Left renal pelvis (tissue), 4 donors: ENCODE data around the gene ZBTB46. TPM values are rescaled to one million over a fixed set of nuclear protein-coding genes. Genes with fewer than 3 reads are reported as not detected.

Experiments
- DNase-seq, 4 donors: peaks; one replicate each; pipeline ENCODE4 v3.0.0-alpha.2; 2013; ENCODE audit warnings: low read depth in 4 of 4, low spot score in 3 of 4
- polyA plus RNA-seq, 4 donors: library from polyadenylated mRNA; unstranded; fragments of 120-200 nt; gene quantifications; one replicate each; pipeline ENCODE4 v1.2.1, GENCODE V29; 2013; ENCODE audit not compliant: insufficient read length in 4 of 4

ZBTB46 gene
- polyA plus RNA-seq, 4 donors: 16.1 to 23.2 (median 18.9) TPM

DNA sequence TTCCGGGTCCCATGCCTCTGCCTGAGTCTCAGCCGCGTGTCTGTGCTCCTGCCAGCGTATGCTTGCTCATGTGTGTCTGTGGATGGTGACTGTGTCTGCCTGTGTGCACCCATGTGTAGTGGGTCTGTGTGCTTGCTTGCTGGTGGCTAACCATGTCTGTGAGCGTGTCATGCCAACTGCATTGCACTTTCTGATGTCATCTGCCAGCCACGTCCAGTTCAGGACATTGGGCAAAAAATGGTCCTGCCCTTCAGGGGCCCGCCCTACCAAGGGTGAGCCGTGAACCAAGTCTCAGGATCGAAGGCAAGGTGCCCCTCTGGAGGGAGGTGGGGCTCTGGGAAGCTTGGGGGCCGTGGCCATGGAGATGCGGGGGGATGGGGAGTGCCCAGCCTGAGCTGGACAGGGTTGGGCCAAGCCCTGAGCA lies 9.4 kb upstream of the ZBTB46 start:
- DNase-seq: no peak

DNA sequence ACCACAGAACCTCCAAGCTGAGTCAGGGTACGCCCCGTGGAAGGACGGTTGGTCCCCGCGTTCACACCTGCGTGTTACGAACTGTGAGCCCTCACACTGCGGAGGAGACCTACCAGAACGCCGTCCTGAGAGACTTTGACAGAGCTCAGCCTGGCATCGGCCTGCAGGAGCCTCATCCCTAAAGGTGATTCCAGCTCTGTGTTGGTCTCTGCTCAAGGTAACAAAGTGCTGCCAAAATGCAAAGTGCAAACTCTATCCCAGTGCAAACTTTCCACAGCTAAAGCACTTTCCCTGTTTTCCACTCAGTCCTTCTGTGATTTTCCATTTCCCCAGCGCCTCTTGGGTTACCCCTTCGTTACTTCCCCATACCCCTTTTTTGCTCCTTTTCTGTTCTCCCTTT lies 8.6 kb upstream of the ZBTB46 start:
- DNase-seq: no peak

DNA sequence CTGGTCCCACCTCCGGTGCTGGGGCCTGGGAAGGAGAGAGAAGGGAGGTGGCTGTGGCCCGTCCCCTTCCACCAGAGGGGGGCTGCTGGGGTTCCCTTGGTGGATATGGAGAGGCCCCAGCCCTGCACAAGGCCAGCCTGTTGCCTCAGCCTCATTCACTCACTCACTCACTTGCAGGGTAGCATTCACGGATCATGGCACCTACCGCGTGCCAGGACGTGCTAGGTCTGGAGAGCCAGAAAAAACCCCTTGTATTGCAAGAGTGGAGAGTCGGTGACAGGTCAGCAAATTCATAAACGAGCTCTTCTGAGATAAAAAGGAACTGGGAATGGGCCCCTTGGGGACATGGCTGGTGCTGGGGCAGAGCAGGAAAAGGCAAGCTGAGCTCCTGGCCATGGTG lies 6.4 kb upstream of the ZBTB46 start:
- no peak for DNase-seq

DNA sequence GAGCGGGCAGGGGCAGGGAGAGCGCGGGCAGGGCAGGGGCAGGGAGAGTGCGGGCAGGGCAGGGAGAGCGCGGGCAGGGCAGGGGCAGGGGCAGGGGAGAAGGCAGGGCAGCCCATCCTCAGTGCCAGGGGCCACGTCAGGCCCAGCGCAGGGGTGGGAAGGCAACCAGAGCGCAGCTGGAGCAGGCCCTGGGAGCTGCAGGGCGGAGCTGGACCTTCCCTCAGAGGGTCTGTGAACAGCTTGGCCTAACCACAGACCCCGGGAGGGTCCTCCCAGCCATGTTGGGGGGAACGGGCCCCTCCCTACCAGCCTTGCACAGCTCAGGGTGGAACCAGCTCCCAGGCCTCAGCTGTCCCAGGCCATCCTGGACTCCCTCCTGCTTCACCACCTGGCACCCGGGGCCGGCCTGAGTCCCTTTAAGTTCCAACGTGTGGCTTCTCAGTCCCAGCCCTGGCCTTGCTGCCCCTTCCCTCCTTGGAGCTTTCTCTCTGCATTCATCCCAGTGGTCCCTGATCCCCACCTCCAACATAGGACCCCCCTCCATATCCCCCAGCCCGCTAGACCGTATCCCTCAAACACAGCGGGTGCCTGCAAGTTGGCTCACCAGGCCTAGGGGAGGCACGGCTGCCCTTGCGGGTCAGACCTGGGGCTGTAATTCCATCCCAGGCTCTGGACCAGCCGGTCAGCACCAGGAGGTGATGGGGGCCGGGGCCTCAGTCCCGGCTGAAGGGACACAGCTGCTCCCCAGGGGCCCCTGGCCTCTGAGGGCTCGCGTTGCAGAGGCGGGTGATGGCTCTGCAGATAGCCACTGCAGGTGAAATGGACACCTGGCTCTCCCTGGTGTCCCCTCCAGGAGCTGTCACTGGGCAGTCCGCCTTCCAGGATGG lies 5.6 kb upstream of the ZBTB46 start:
- DNase-seq: no peak

DNA sequence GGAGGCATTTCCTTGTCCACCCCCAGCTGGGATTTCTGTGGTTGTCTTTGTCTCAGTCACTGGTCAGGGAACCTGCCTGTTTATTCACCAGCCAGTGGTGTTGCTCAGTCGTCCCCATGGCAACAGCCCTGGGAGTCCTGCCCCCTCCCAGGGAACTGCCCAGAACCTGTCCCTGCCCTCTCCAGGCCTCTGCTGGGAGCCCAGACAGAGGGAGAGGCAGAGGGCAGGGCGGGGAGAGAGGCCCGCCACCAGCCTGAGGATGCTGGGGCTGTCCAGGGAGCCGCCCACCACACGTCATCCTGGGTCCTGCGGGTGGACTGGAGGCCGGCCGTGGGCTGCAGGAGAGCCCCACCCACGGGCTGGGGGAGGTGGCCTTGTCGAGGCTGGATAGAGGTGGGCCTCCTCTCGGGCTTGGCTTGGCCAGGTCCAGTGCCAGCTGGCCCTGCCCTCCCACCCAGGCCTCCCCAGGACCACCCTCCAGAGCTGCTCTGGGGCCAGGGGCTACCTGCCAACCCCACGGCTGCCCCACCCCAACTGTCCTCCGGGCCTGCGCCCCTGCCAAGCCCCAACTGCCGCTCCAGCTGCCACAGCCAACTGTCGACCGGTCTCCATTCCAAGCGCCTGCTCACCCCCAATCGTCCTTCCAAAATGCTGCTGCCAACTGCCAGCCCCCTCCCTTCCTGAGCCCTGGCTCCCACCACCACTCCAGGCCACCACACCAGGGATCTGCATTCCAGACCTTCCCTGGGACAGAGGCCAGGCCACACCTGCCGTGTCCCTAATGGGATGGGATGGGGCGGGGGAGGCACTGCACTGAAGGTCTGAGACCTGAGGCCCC lies 4.2 kb upstream of the ZBTB46 start:
- peak; percentile 82 to 90 (median 86) for DNase-seq

DNA sequence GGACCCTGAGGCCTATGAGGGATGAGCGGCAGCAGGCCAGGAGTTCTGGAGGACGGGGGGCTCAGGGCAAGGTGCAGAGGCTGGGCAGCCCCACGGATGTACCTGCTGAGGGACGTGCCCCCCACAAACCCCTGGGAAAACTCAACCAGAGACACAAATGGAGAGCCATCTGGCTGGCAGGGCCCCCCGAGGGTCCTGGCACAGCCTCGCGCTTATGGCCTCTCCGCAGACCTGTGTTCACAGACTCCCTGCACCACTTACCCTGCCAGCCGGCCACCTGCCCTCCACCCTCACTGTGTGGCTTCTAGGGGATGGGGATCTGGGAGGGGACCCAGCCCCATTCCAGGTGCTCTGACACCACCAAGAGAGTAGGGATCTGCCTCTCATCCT lies 3.4 kb upstream of the ZBTB46 start:
- DNase-seq: no peak

DNA sequence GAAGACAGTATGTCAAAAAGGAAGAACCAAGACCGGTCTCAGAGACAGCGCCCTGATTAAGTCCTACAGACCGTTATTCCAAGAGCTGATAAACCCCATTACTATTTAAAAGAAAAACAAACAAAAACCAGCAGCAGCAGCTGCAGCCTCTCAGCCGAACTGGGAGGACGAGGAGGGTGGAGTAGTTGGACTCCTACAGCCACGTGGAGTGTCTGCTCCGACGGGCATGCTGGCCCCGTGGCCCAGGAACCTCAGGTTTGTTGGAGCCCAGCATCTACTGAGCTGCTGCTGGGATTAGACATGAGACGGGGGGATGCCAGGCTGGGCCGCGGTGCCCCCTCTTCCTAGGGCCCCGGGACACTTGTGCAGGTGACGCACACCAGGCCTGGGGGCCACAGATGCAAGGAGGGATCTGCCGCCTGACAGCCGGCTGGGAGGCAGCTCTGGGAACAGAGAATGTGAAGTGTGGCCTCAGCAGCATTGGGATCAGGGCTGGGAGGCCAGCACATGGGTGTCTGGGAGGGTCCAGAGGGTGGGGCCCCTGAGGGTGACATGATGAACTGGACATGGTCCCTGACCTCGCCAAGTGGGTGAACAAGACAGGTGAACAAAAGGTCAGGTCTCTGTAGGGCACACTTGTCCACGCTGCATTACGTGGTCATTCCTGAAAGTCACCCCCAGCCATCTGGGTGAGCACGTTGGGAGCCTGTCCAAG lies 2.9 kb upstream of the ZBTB46 start:
- no peak for DNase-seq

DNA sequence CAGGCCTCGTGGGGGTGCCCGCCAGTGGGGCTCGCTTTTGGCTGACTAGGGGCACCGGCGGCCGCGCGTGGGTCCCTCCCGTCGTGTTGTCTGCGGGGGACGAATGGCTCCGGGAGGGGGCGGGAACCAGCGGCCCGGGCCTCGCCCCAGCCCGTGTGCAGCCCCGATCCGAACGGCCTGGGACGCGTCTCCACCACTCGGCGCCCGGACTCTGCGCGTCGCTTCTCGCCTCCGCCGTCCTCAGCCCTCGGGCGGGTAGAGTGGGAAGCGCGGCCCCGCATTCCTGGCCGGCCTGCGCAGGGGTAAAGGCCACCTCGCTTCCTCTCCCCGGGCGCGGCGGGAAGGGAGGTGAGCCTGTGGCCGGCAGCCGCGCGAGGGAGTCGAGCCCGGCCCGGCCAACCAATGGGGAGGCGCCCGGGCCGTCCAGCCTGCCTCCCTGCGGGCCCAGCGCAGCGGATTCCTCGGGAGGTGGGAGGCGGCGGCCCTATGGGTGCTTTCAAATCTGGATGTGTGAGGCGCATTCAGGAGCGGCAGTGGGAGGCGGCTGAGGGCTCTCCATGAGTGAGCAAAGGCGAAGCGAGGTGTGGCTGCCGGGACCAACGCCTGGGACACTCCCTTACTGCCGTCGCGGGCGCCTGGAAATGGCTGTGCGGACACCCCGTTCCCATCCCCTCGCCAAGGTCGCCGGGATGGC lies 1.1 kb upstream of the ZBTB46 start:
- no peak for DNase-seq

DNA sequence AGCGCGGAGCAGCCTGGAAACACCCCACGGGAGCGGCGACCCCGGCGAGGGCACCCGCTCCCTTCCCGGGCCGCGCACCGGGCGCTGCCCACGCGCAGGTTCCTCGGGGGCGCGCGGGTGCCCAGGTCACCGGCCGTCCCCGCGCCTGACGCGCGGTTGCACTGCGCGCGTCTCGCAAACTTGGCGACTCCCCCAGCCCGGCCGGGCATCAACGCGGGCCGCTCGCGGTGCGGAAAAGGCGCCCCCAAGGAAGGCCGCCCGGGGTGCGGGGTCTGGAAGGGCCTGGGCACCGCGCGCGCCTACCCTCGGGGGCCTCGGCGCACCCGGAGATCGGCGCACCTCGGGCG lies 555 bp upstream of the ZBTB46 start:
- no peak for DNase-seq

DNA sequence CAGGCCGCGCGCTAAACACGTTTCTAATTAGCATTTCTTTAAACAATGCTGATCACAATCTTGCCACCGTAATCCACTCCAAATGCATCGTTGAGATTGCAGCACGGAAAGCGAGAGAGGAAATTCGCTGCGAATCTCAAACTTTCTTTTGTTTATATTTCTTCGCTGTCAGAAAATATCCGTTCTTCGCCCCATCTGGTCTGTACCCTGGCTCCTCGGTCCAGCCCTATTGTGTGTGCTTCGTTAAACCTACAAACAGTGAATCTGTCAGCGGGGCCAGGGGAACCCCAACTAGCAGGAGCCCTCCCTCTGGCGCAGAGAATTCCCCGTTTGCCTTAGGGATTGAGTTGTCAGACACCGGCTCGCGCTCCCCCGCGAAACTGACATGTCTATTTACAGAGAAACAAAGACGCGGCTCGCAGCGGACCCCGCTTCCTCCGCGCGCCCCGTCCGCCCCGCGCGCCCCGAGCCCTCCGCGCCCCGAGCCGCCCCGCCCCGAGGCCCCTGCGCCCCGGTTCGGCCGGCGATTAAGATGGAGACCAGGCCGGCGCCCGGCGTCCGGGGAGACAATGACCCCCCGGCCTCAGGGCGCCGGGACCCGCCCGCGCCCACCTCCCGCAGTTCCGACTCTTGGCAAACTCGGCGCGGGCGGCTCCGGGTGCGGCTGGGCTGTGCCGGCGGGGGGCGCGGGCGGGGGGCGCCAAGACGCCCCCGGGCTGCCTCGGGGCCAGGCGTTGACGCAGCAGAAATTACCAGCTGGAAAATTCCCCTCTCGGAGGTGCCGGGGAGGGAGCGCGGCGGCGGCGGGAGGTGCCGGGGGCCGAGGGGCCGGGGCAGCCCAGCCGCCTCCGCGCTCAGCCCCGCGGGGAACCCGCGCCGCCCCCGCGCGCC lies 874 bp downstream of the ZBTB46 start:
- DNase-seq: no peak

DNA sequence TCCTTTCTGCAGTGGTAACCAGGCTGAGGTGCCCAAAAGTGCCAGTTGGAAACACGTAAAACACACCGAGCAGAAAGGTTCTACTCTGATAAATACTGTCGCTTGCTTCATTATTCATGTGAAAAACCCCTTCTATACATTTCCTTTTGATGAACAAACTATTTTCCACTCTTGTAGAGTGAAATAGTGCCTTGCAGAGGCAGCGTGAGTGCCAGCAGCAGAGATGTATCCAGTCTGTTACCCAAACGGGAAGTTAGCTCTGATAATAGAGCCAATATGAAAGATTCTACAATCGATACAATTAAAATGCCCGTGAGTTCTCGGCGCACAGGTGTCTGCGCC lies 1.5 kb downstream of the ZBTB46 start:
- no peak for DNase-seq

DNA sequence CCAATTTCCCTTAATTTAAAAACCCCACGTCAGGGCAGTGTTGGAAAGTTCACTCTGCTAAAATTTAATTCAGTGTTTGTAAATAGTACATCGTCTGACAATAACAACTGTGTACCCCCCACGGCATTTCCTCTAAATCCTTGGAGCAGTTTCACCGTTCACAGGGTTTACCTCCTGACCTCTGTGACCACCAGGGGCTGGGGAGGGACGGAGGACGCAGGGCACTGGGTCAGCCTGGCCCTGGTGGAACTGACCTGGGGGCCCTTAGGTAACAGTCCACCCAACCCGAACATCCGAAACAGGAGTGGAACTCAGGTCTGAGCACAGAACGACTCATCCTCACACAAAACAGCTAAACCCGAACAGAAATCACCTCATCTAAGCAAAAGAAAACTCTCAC lies 2.1 kb downstream of the ZBTB46 start:
- no peak for DNase-seq

DNA sequence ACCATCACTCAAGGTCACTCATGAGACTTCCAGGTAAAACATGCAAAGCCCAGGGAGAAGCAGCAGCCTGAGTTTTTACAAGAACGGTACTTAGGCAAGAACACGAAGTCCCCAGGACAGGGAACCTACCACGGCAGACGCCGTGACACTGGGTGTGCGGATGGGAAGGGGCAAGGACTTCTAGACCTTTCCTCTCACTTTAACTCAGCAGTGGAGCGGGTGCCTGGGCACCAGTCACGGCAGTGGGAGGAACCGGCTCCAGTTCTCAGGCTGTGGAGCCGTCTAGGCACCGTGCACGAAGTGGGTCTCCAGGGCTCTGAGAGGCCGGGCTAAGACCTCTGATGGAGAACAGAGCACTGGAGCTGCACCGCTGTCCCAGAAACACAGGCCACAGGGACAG lies 2.5 kb downstream of the ZBTB46 start:
- DNase-seq: no peak

DNA sequence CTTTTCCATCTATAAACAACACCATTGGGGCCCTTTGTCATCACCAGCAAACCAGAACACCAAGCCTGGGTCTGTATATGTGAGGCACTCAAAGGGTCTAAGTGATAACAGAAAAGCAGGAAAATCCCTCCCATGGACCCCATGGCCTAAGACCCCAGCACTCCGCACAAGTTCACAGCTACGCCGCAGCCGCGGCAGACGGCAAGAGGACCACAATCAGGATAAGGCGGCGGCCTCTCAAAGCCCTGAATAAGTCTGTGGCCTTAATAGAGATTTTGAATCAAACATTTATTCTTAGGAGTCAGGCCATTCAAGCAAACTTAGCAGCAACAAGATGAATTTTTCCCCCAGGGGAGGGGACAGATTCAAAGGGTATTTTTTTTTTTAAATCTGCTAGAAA lies 2.9 kb downstream of the ZBTB46 start:
- no peak for DNase-seq

DNA sequence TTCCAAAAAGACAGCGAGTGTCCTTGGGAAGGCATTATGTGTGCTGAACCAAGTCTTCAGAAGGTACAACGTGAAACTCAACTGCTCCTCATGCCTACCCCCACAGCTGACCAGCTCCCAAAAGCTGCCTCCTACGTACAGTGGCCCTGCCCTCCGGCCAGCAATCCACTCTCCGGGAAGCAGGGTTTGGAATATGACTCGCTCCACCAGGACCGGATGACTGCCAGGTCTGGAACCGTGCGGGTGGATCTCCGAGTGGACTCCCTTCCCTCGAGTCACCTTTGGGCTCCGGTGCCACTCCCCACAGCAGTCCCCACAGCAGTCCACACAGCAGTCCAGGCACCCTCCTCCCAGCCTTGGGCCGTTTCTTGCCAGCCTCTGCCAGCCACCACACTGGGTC lies 4.3 kb downstream of the ZBTB46 start:
- no peak for DNase-seq

DNA sequence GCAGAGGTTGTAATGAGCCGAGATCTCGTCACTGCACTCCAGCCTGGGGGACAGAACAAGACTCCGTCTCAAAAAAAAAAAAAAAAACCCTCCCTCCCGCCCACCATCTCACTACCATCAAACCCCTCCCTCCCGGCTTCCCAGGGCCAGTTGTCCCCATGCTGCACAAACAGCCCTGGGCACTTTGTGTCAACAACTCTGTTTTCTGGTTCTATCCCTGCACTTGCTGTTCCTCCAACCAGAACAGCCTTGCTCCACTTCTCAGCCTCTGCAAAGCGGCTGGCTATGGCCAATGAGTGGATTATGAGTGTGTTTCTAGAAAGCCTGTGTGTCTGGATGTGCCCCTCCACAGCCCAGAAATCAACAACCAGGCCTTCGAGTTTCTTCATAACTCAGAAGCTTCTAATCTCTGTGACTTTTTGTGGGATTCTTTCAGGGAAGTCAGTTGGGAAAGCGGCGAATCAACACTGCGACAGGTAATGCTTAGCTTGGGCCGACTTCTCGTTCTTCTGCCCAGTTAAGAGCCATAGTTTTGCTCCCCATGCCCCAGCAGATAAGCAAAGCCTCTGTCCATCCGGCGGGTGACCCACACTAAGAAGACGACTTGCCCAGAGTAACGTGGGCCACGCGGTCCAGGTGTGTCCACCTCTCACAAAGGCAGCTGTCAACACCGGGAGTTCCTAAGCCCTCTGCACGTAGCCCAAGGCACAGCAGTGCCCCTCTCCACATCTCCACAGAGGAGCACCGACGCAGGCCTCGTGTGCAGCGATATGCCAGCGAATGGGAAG lies 5.5 kb downstream of the ZBTB46 start:
- DNase-seq: no peak

DNA sequence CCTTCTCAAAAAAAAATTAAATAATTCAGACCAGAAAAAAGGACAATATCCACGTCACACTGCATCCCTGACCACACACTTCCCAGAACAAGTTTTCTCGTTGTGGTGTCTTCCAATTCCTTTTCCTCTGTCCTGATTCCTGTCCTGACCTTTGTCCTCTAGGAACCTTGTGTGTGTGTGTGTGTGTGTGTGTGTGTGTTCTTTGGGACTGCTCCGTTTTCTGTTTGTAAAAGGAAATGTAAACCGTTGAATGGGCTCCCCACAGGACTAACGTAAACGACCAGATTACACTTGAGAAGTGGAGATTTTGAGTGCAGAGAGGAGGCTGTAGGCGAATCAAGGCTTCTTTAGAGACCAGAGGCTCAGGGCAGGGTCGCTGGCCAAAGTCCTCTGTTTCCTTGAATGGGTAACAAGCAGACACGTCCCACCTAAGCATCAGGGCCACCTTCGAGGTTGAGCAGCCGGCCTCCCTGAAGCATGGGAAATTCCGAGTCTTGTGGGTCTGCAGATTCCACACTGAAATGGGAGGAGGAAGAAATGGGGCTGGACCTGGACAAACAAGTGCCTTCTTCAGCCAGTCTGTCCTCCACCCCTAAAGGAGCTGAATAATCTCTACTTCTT lies 7.3 kb downstream of the ZBTB46 start:
- DNase-seq: no peak

DNA sequence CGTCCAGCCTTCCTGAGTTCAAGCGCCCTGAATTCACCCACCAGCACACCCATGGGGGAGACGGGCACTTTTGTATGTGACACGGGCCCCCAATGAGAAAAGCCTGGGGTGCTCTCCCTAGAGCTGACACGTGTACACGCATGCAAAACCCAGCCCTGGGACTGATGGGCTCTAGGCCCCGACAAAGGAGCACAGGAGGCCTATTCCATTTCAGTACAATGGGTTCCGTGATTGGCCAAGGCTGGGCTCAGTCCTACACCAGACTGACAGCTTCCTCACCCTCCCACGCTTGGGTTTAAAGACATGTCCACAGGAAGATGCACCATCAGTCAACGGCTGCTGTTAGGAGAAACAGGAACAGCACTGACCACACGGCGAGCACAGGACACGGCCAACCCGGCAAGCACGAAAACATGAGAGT lies 8.8 kb downstream of the ZBTB46 start:
- DNase-seq: peak in 1 of 4 donors; percentile 65

DNA sequence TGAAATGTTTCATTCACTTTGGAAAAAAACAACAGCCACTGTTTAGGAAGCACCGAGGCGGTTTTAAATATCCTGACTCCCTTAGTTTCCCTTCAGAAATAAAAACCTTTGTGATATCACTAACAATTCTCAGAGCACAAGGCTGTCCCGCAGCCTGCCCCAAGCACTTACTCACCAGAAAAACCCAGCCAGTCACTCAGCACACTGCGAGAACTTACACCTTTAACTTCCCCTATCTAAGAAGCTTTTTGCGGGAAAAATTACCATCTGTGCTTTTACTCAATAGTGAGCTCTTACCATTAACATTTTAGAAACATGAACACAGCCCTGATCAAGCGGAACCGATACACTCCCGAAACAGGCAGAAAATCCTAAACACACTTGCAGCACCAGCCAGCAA lies 9.3 kb downstream of the ZBTB46 start:
- no peak for DNase-seq
